ENCODE measurements around the gene MEF2D.

- TF ChIP-seq CTCF (IDR thresholded peaks at IDR 0.05; ENCODE audit: insufficient read depth, low read depth, low read length): no peak
- TF ChIP-seq EZH2 (IDR thresholded peaks at IDR 0.05; ENCODE audit: insufficient read depth, low read length): no peak
Measured at GRCh38 chr1:156421062-156421938, 79.3 kb downstream of the MEF2D start.
